ENCODE data around the gene PLOD3.

GRCh38 chr7:101201695-101202602 is 15.4 kb downstream of the PLOD3 start:
- TF ChIP-seq CTCF (IDR thresholded peaks at IDR 0.05; ENCODE audit: extremely low read depth in 1 of 2, insufficient read depth in 1 of 2, low read depth in 1 of 2, low read length in 2 of 2) (no peak), EZH2 (IDR thresholded peaks at IDR 0.05; ENCODE audit: borderline replicate concordance, low read depth, low read length, severe bottlenecking) (no peak), POLR2AphosphoS5 (IDR thresholded peaks at IDR 0.05; ENCODE audit: insufficient read depth, low read depth, low read length) (no peak), POLR2A (IDR thresholded peaks at IDR 0.05; ENCODE audit: low read depth, low read length) (no peak)
